AG10803 (cell line): Measurements from ENCODE around the gene PASD1.
"Not testable (repeated sequence)": the region's sequence is repeated elsewhere in the genome, so short reads cannot be mapped to it uniquely, and the experiment has no call there.

Experiments
- DNase-seq: peaks from one replicate; pipeline ENCODE4 v3.0.0; 2010; ENCODE audit warnings: low read depth
- H3K4me3 ChIP-seq: 2 replicates; pipeline ENCODE4 v1.5.1; 2011; ENCODE audit warnings: mild to moderate bottlenecking, low read length, control low read depth
- TF ChIP-seq, protein P1 (sequence below): conservative IDR thresholded peaks from 2 replicates; pipeline ENCODE4 v1.5.1; 2011; ENCODE audit warnings: mild to moderate bottlenecking, low read length, control low read depth, inconsistent platforms

The PASD1 gene

DNA sequence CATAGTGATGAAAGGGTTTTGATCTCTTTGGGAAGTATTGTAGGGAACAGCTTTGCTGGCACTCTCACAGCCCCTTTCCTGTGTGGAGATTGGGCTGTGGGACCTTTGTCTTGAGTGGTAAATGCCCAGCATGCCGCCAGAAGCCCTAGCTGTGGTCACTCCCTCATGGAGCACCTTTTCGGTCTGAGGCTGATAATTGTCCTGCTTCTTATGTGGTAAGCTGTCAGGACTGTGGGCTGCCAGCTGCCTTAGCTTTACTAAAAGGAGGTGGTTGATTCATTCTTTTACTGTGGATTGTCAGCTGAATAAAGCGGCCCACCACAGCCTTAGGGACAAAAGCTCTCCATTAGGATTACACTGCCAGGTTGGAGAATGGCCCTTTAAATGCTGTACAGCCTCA, 7.1 kb downstream of the PASD1 start:
- TF ChIP-seq, protein P1, sequence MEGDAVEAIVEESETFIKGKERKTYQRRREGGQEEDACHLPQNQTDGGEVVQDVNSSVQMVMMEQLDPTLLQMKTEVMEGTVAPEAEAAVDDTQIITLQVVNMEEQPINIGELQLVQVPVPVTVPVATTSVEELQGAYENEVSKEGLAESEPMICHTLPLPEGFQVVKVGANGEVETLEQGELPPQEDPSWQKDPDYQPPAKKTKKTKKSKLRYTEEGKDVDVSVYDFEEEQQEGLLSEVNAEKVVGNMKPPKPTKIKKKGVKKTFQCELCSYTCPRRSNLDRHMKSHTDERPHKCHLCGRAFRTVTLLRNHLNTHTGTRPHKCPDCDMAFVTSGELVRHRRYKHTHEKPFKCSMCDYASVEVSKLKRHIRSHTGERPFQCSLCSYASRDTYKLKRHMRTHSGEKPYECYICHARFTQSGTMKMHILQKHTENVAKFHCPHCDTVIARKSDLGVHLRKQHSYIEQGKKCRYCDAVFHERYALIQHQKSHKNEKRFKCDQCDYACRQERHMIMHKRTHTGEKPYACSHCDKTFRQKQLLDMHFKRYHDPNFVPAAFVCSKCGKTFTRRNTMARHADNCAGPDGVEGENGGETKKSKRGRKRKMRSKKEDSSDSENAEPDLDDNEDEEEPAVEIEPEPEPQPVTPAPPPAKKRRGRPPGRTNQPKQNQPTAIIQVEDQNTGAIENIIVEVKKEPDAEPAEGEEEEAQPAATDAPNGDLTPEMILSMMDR: no peak
- H3K4me3 ChIP-seq: no peak overlapping the region
- DNase-seq: no peak

GRCh38 chrX:151593384-151593783, 29.9 kb downstream of the PASD1 start:
- DNase-seq, H3K4me3 ChIP-seq: not testable (repeated sequence)

DNA sequence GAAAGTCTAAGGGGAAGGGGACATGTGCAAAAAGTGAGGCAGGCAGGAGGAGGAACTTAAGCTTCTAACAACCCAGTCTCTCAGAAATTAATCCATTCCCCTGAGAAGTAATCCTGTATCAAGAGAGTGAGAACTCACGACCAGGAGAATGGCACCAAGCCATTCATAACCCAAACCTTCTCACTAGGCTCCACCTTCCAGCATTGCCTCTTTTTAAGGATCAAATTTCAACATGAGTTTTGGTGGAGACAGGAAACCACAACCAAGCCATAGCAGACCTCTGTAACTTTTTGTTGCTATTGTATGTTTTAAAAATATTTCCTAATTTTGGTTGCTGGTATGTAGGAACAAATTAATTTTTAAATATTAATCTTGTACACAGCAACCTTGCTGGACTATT, 32.8 kb downstream of the PASD1 start:
- TF ChIP-seq, protein P1: no peak
- no peak overlapping the region for H3K4me3 ChIP-seq
- no peak for DNase-seq

DNA sequence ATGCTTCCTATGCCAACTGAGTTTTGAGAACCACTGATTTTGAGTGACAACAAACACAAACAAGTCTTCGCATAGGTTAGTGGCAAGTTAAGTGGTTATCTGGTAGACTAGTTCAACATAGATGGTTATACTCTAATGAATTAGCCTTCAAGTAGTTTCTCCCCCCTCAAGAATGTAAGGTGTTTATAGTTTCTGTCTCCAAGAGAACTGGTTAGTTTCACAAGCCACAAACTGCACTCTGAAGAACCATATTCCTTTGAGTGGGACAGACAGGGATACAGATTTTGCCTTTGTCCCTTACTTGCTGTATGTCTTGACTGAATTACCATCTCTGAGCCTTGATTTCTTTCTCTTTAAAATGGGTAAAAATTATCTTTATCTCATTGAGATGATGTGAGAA, 41.5 kb downstream of the PASD1 start:
- no peak for DNase-seq
- H3K4me3 ChIP-seq: no peak overlapping the region
- TF ChIP-seq, protein P1: no peak

- H3K4me3 ChIP-seq: no peak overlapping the region
- no peak for DNase-seq
- TF ChIP-seq, protein P1: no peak
Measured at GRCh38 chrX:151609222-151609621, 45.7 kb downstream of the PASD1 start.

GRCh38 chrX:151621422-151621821, 57.9 kb downstream of the PASD1 start:
- H3K4me3 ChIP-seq: no peak overlapping the region
- DNase-seq: no peak
- TF ChIP-seq, protein P1: no peak

- no peak overlapping the region for H3K4me3 ChIP-seq
- TF ChIP-seq, protein P1: no peak
- no peak for DNase-seq
Measured at GRCh38 chrX:151624677-151625076, 61.2 kb downstream of the PASD1 start.

DNA sequence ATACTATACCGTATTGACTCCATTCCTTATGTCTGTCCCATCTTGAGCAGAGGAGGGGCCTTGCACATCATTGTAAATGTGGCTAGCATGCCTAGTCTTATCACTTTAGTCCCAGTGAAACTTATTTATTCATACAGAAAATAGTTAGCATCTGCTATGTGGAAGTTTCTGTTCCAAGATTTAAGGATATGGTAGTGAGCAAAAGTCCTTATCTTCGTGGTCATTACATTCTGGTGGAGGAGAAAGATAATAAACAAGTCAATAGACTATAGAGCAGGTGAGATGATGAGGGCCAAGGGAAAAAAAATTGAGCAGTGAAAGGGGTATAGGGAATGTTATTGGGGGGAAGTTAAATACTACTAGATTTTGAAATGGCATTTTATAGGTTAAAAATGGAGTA, 68.3 kb downstream of the PASD1 start:
- DNase-seq: no peak
- H3K4me3 ChIP-seq: no peak overlapping the region
- TF ChIP-seq, protein P1: no peak
